WTC11 (cell line): ENCODE results near the gene NTN5. TPM values are rescaled to one million over a fixed set of nuclear protein-coding genes. Genes with fewer than 3 reads are reported as not detected.

Experiments
- ATF2 ChIP-seq: sonication (generic); formaldehyde crosslinking; IDR thresholded peaks from 2 replicates; pipeline ENCODE4 v1.8.1; 2022; ENCODE audit warnings: low read depth, missing genetic modification reagents, borderline replicate concordance
- ATF6 ChIP-seq: sonication (generic); formaldehyde crosslinking; IDR thresholded peaks from 2 replicates; pipeline ENCODE4 v1.8.1; 2023; ENCODE audit warnings: mild to moderate bottlenecking, missing genetic modification reagents
- CBFB ChIP-seq: sonication (generic); formaldehyde crosslinking; IDR thresholded peaks from 2 replicates; pipeline ENCODE4 v1.8.1; 2022; ENCODE audit warnings: mild to moderate bottlenecking, low read depth, missing genetic modification reagents
- E2F1 ChIP-seq: sonication (generic); formaldehyde crosslinking; IDR thresholded peaks from 2 replicates; pipeline ENCODE4 v1.8.0; 2022; ENCODE audit warnings: mild to moderate bottlenecking, missing genetic modification reagents
- E2F4 ChIP-seq: sonication (generic); formaldehyde crosslinking; IDR thresholded peaks from 2 replicates; pipeline ENCODE4 v1.8.1; 2022; ENCODE audit warnings: low read depth, mild to moderate bottlenecking, moderate library complexity, missing genetic modification reagents, borderline replicate concordance
- ETV6 ChIP-seq: sonication (generic); formaldehyde crosslinking; IDR thresholded peaks from 2 replicates; pipeline ENCODE4 v1.8.1; 2022; ENCODE audit warnings: mild to moderate bottlenecking, missing genetic modification reagents
- FOXJ3 ChIP-seq: sonication (generic); formaldehyde crosslinking; IDR thresholded peaks from 2 replicates; pipeline ENCODE4 v1.9.0; 2021; ENCODE audit warnings: missing genetic modification reagents, mild to moderate bottlenecking, borderline replicate concordance
- FOXK1 ChIP-seq: sonication (generic); formaldehyde crosslinking; IDR thresholded peaks from 2 replicates; pipeline ENCODE4 v1.8.0; 2022; ENCODE audit warnings: mild to moderate bottlenecking, moderate library complexity, missing genetic modification reagents
- IRF1 ChIP-seq: sonication (generic); formaldehyde crosslinking; IDR thresholded peaks from 2 replicates; pipeline ENCODE4 v1.8.0; 2023; ENCODE audit warnings: missing genetic modification reagents
- KAT7 ChIP-seq: sonication (generic); formaldehyde crosslinking; IDR thresholded peaks from 2 replicates; pipeline ENCODE4 v1.8.1; 2023; ENCODE audit warnings: missing genetic modification reagents, mild to moderate bottlenecking, borderline replicate concordance
- MXD4 ChIP-seq: fragments of 250-450 bp; sonication (Bioruptor Pico); IDR thresholded peaks from 2 replicates; pipeline ENCODE4 v1.8.0; 2021; ENCODE audit warnings: mild to moderate bottlenecking, moderate library complexity, borderline replicate concordance
- NFATC4 ChIP-seq: fragments of 250-450 bp; sonication (Bioruptor Pico); IDR thresholded peaks from 2 replicates; pipeline ENCODE4 v1.9.0; 2021; ENCODE audit warnings: mild to moderate bottlenecking
- NR2C2 ChIP-seq: sonication (generic); formaldehyde crosslinking; IDR thresholded peaks from 2 replicates; pipeline ENCODE4 v1.8.0; 2022; ENCODE audit warnings: mild to moderate bottlenecking, missing genetic modification reagents
- NR3C1 ChIP-seq: sonication (generic); formaldehyde crosslinking; conservative IDR thresholded peaks from 2 replicates; pipeline ENCODE4 v1.8.1; 2023; ENCODE audit warnings: low read depth, mild to moderate bottlenecking, missing genetic modification reagents
- SMAD3 ChIP-seq: sonication (generic); formaldehyde crosslinking; IDR thresholded peaks from 2 replicates; pipeline ENCODE4 v1.8.0; 2022; ENCODE audit warnings: missing genetic modification reagents, mild to moderate bottlenecking, borderline replicate concordance
- STAT6 ChIP-seq: sonication (generic); formaldehyde crosslinking; conservative IDR thresholded peaks from 2 replicates; pipeline ENCODE4 v1.8.1; 2023; ENCODE audit warnings: mild to moderate bottlenecking, low read depth, missing genetic modification reagents, moderate library complexity
- TEAD4 ChIP-seq: sonication (generic); formaldehyde crosslinking; IDR thresholded peaks from 2 replicates; pipeline ENCODE4 v1.8.0; 2022; ENCODE audit warnings: mild to moderate bottlenecking, missing genetic modification reagents
- ZNF121 ChIP-seq: sonication (generic); formaldehyde crosslinking; IDR thresholded peaks from 2 replicates; pipeline ENCODE4 v1.8.0; 2023; ENCODE audit warnings: missing genetic modification reagents
- ZNF423 ChIP-seq: fragments of 250-450 bp; sonication (Bioruptor Pico); IDR thresholded peaks from 2 replicates; pipeline ENCODE4 v2.1.2; 2022; ENCODE audit warnings: mild to moderate bottlenecking, moderate library complexity
- ZNF425 ChIP-seq: fragments of 250-450 bp; sonication (Bioruptor Pico); conservative IDR thresholded peaks from 2 replicates; pipeline ENCODE4 v1.9.0; 2021; ENCODE audit warnings: mild to moderate bottlenecking
- ZNF532 ChIP-seq: fragments of 250-450 bp; sonication (Bioruptor Pico); IDR thresholded peaks from 2 replicates; pipeline ENCODE4 v1.9.0; 2021; ENCODE audit warnings: mild to moderate bottlenecking, borderline replicate concordance
- ZNF671 ChIP-seq: fragments of 250-450 bp; sonication (Bioruptor Pico); IDR thresholded peaks from 2 replicates; pipeline ENCODE4 v1.8.0; 2021; ENCODE audit warnings: mild to moderate bottlenecking
- total RNA-seq: library from RNA; stranded (reverse); gene quantifications from 3 replicates; pipeline ENCODE4 v1.2.3, GENCODE V29; 2021

NTN5 gene
- total RNA-seq, 1 experiment from 2014 or later = 0.28 TPM

GRCh38 chr19:48629599-48630295 is 43.1 kb downstream of the NTN5 start (continued):
- TF ChIP-seq STAT6 (CRISPR knock-in tag) = 0 out of 2 replicates have a peak, but pooled peaks have one; percentile 24
- TF ChIP-seq FOXJ3 (CRISPR knock-in tag) = no peak
- TF ChIP-seq ZNF532 = no peak
- TF ChIP-seq MXD4 (CRISPR knock-in tag) = no peak
- TF ChIP-seq ZNF425 (CRISPR knock-in tag) = no peak
- 0 out of 2 replicates have a peak, but pooled peaks have one; percentile 18 for TF ChIP-seq E2F4 (CRISPR knock-in tag)
- no peak for TF ChIP-seq E2F1 (CRISPR knock-in tag)
- no peak; the same call in none of the 2 replicates for TF ChIP-seq ZNF121 (CRISPR knock-in tag)
- no peak for TF ChIP-seq KAT7
- no peak; the same call in 1 of the 2 replicates for TF ChIP-seq FOXK1 (CRISPR knock-in tag)
- TF ChIP-seq ATF2 = 0 out of 2 replicates have a peak, but pooled peaks have one; percentile 46
- no peak for TF ChIP-seq NR3C1 (CRISPR knock-in tag)
- peak; percentile 66 for TF ChIP-seq ETV6 (CRISPR knock-in tag)
- TF ChIP-seq TEAD4 = peak; percentile 72; the same call in 1 of the 2 replicates
- TF ChIP-seq NFATC4 (CRISPR knock-in tag) = no peak
- no peak for TF ChIP-seq CBFB
- no peak for TF ChIP-seq NR2C2 (CRISPR knock-in tag)
- 0 out of 2 replicates have a peak, but pooled peaks have one; percentile 50 for TF ChIP-seq IRF1 (CRISPR knock-in tag)
- no peak for TF ChIP-seq ATF6 (CRISPR knock-in tag)
- 0 out of 2 replicates have a peak, but pooled peaks have one; percentile 9 for TF ChIP-seq SMAD3
- no peak for TF ChIP-seq ZNF671 (CRISPR knock-in tag)
- no peak for TF ChIP-seq ZNF423 (CRISPR knock-in tag)
